ENCODE measurements around the gene PPFIA3.

The PPFIA3 gene

DNA sequence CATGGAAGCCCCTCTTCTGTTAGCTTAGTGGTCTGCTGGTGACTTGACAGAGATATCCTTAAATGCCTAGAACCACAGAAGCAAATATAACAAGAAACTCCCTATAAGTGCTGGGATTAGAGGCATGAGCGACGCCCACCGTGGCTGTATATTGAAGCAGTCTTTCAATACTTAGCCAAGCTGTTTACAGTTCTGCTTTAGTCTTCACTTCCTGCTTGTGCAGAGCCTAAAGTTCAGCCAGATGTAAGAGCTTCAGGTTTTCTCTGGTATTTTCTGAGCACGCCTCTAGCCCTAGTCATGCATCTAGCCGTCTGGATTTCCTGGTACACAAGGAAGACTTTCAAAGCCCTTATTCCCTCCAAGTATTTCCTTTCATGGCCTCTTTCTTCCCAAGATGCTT lies 66.8 kb downstream of the PPFIA3 start:
- peak; percentile 18 for DNase-seq

DNA sequence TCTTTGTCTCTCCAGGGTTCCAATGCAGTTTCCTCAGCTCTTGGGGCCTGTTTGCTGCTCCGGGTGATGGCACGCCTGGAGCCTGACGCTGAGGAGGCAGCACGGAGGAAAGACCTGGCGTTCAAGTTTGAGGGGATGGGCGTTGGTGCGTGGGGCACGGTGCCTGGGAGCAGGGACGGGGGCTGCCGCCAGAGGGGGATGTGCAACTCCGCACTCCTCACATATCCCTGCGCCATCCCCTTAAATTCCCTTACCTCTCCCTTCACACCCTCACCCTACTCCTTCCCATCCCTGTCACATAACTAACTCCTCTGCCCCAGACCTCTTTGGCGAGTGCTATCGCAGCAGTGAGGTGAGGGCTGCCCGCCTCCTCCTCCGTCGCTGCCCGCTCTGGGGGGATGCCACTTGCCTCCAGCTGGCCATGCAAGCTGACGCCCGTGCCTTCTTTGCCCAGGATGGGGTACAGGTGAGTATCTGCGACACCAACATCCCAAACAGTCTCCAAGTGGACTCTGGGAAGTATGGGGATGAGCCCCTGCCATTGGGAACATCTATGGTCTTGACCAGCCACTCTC lies 69.4 kb downstream of the PPFIA3 start:
- no peak for DNase-seq

DNA sequence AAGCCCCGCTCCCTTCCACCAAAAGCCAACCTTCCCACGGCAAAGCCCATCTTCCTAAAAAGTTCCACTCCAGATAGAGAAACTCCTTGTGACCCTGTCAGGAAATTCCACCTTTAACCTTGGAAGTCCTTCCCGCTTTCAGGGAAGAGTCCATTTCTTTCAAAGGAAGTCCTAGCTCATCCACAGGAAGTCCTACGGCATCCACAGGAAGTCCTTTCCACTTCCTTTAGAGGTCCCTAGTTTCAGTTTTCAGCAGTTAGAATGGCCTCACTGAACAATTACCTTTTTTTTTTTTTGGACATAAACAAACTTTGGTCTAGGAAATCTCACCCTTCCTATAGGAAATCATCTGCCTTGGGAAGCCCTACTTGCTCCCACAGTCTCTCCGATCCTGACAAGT lies 69.9 kb downstream of the PPFIA3 start:
- DNase-seq: no peak

DNA sequence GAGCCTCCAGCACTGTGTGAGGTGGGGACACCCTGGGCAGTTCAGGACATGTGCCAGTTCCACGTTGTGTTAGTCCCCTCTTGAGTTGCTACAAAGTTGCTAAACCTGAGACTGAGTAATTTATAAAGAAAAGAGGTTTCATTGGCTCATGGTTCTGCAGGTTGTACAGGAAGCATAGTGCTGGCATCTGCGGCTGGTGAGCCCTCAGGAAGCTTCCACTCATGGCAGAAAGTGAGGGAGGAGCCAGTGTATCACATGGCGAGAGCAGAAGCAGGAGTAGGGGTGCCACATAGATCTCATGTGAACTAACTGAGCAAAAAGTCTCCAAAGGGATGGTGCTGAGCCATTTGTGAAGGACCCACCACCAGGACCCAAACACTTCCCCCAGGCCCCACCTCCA lies 71.4 kb downstream of the PPFIA3 start:
- DNase-seq: no peak

DNA sequence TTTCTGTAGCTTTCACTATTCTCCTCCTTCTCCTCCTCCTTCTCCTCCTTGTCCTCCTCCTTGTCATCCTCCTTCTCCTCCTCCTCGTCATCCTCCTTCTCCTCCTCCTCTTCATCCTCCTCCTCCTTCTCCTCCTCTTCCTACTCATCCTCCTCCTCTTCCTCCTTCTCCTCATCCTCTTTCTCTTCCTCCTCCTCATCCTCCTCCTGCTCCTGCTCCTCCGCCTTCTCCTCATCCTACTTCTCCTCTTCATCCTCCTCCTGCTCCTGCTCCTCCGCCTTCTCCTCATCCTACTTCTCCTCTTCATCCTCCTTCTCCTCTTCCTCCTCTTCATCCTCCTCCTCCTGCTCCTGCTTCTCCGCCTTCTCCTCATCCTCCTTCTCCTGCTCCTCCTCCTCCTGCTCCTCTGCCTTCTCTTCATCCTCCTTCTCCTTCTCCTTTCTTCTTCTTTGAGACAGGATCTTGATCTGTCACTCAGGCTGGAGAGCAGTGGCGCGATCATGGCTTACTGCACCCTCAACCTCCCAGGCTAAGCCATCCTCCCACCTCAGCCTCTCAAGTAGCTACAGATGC lies 74.6 kb downstream of the PPFIA3 start:
- DNase-seq: no peak

DNA sequence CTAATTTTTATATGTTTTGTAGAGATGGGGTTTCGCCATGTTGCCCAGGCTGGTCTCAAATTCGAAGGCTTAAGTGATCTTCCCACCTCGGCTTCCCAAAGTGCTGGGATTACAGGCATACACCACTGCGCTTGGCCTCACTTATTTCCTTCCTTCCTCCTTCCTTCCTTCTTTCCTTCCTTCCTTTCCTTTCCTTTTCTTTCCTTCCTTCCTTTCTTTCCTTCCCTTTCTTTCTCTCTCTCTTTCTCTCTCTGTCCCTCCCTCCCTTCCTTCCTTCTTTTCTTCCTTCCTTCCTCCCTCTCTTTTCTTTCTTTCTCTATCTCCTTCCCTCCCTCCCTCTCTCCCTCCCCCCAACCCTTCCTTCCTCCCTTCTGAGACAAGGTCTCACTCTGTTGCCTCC lies 75.1 kb downstream of the PPFIA3 start:
- DNase-seq: no peak

DNA sequence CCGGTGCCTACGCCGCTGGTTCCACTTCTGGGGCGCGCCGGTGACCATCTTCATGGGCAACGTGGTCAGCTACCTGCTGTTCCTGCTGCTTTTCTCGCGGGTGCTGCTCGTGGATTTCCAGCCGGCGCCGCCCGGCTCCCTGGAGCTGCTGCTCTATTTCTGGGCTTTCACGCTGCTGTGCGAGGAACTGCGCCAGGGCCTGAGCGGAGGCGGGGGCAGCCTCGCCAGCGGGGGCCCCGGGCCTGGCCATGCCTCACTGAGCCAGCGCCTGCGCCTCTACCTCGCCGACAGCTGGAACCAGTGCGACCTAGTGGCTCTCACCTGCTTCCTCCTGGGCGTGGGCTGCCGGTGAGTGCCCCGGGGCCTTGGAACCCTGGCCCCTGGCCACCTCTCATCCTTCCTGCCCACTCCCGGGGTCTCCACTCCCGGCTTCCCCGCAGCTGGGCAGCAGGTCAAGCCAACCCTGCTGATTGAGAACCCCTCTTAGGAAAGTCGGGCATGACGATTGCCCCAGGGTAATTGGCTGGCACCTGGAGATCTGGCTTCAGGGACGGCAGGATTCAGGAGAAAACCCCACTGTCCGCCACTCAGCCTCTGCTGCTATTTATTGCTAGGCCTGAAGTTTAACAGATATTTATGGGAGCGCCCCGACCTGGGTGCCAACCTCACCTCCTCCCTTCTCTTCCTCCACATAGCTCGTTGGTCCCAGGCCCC lies 77.3 kb downstream of the PPFIA3 start:
- no peak for DNase-seq

DNA sequence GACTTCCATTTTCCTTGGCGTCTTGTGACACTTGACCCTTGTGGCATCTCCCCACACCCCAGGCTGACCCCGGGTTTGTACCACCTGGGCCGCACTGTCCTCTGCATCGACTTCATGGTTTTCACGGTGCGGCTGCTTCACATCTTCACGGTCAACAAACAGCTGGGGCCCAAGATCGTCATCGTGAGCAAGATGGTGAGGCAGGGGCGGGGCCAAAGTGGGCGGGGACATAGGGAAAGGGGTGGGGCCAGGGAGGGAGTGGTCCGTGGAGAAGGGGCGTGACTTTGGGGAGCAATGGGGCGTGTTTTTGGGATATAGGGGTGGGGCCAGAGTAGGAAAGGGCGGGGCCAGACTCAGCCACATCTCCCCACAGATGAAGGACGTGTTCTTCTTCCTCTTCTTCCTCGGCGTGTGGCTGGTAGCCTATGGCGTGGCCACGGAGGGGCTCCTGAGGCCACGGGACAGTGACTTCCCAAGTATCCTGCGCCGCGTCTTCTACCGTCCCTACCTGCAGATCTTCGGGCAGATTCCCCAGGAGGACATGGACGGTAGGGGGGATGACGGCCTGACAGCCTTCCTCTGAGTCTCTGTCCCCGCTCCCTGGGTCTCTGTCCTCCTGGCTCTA lies 81.0 kb downstream of the PPFIA3 start:
- no peak for DNase-seq
